GM12873 (cell line): Measurements from ENCODE around the gene UGGT1.

Experiments
- CTCF ChIP-seq: IDR thresholded peaks from 2 replicates; pipeline ENCODE4 v1.5.1; 2012; ENCODE audit warnings: low read depth, mild to moderate bottlenecking, moderate library complexity, low read length, control low read depth; ENCODE audit not compliant: insufficient read depth; ENCODE audit errors: missing control alignments

The UGGT1 gene

GRCh38 chr2:128115921-128116623, 25.1 kb downstream of the UGGT1 start:
- TF ChIP-seq CTCF, result no peak

- TF ChIP-seq CTCF, result no peak
Observed at GRCh38 chr2:128134573-128134972, 43.6 kb downstream of the UGGT1 start.

GRCh38 chr2:128137094-128137616, 46.2 kb downstream of the UGGT1 start:
- no peak for TF ChIP-seq CTCF

- no peak for TF ChIP-seq CTCF
Observed at GRCh38 chr2:128139624-128140023, 48.6 kb downstream of the UGGT1 start.

GRCh38 chr2:128145651-128146050, 54.7 kb downstream of the UGGT1 start:
- TF ChIP-seq CTCF, result no peak

GRCh38 chr2:128153786-128154185, 62.8 kb downstream of the UGGT1 start:
- TF ChIP-seq CTCF, result no peak

- TF ChIP-seq CTCF, result no peak
Observed at GRCh38 chr2:128154225-128154624, 63.2 kb downstream of the UGGT1 start.

GRCh38 chr2:128155970-128156369, 65.0 kb downstream of the UGGT1 start:
- TF ChIP-seq CTCF, result no peak
